Measurements from ENCODE around the gene KRT5. TPM values are rescaled to one million over a fixed set of nuclear protein-coding genes. Genes with fewer than 3 reads are reported as not detected.

The KRT5 gene
- total and polyA plus RNA-seq, 8 donors = 0.30 to 9.8 (median 0.37) TPM; not detected in 1

GRCh38 chr12:52517005-52517835 is 3.0 kb downstream of the KRT5 start:
- ATAC-seq = no peak
- Histone ChIP-seq H3K9me3 (no peaks in the 10 kb centered on the region), H3K27me3 (peaks cover 0 to 23% of the 10 kb centered on the region in 2 donors), H3K36me3 (no peaks in the 10 kb centered on the region), H3K4me1 (no peaks in the 10 kb centered on the region), H3K4me3 (no peak overlapping the region), H3K27ac (no peak overlapping the region)
- TF ChIP-seq, protein P1, sequence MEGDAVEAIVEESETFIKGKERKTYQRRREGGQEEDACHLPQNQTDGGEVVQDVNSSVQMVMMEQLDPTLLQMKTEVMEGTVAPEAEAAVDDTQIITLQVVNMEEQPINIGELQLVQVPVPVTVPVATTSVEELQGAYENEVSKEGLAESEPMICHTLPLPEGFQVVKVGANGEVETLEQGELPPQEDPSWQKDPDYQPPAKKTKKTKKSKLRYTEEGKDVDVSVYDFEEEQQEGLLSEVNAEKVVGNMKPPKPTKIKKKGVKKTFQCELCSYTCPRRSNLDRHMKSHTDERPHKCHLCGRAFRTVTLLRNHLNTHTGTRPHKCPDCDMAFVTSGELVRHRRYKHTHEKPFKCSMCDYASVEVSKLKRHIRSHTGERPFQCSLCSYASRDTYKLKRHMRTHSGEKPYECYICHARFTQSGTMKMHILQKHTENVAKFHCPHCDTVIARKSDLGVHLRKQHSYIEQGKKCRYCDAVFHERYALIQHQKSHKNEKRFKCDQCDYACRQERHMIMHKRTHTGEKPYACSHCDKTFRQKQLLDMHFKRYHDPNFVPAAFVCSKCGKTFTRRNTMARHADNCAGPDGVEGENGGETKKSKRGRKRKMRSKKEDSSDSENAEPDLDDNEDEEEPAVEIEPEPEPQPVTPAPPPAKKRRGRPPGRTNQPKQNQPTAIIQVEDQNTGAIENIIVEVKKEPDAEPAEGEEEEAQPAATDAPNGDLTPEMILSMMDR (IDR thresholded peaks at IDR 0.05) = no peak
- no peak for DNase-seq
- intact Hi-C loops (cut with DNase I) = no loop called here

- Histone ChIP-seq H3K4me1 (no peaks in the 10 kb centered on the region), H3K27ac (no peak overlapping the region), H3K27me3 (peaks cover 0 to 19% of the 10 kb centered on the region in 2 donors), H3K4me3 (no peak overlapping the region), H3K36me3 (no peaks in the 10 kb centered on the region), H3K9me3 (peaks cover 0 to 2% of the 10 kb centered on the region in 2 donors)
- intact Hi-C loops (cut with DNase I) = no loop called here
- TF ChIP-seq, protein P1 (IDR thresholded peaks at IDR 0.05) = no peak
- DNase-seq (no peak), ATAC-seq (no peak)
These were observed 4.0 kb downstream of the KRT5 start for GRCh38 chr12:52515927-52516831.

- no peaks in the 10 kb centered on the region for H3K36me3 ChIP-seq
- ATAC-seq = no peak
- no peak overlapping the region for H3K27ac ChIP-seq
- no peak overlapping the region for H3K4me3 ChIP-seq
- H3K9me3 ChIP-seq = peaks cover 0 to 6% of the 10 kb centered on the region in 2 donors
- H3K4me1 ChIP-seq = no peaks in the 10 kb centered on the region
- intact Hi-C loops (cut with DNase I) = no loop called here
- DNase-seq = no peak
- TF ChIP-seq, protein P1 (IDR thresholded peaks at IDR 0.05) = no peak
- H3K27me3 ChIP-seq = peaks cover 0 to 17% of the 10 kb centered on the region in 2 donors
These were observed 4.9 kb downstream of the KRT5 start for GRCh38 chr12:52515319-52515646.

- intact Hi-C loops (cut with DNase I) = no loop called here
- Histone ChIP-seq H3K9me3 (peaks cover 0 to 6% of the 10 kb centered on the region in 2 donors), H3K36me3 (no peaks in the 10 kb centered on the region), H3K4me1 (no peaks in the 10 kb centered on the region), H3K4me3 (no peak overlapping the region), H3K27ac (no peak overlapping the region), H3K27me3 (peaks cover 0 to 13% of the 10 kb centered on the region in 2 donors)
- ATAC-seq (no peak), DNase-seq (no peak)
- TF ChIP-seq, protein P1 (IDR thresholded peaks at IDR 0.05) = no peak
These were observed 5.5 kb downstream of the KRT5 start for GRCh38 chr12:52514471-52515318.
